GM19467 (cell line): Measurements from ENCODE around the gene SERHL2.
"Not testable (repeated sequence)": the region's sequence is repeated elsewhere in the genome, so short reads cannot be mapped to it uniquely, and the experiment has no call there.

Experiments used
- ATAC-seq: cut with Tn5 transposase; IDR thresholded peaks from one replicate; pipeline ENCODE4 v1.9.1; 2021; ENCODE audit warnings: mild to moderate bottlenecking, moderate library complexity; ENCODE audit not compliant: unreplicated experiment

SERHL2 gene

DNA sequence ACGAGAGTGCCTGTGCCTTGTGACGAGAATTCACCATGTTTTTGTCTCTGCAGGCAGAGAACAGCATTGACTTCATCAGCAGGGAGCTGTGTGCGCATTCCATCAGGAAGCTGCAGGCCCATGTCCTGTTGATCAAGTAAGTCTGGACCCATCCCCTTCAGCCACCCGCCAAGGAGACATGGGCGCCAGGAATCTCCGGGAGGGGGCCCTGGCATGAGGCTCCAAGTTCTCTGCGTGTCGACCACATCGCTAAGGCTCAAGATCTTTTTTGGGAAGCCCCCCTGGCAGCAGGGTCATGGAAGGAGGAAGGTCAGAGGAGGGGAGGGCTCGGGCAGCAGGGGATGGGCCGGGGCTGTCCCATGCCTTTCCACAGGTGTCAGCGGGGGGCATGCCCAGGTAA is 17.3 kb downstream of the SERHL2 start:
- not testable (repeated sequence) for ATAC-seq

DNA sequence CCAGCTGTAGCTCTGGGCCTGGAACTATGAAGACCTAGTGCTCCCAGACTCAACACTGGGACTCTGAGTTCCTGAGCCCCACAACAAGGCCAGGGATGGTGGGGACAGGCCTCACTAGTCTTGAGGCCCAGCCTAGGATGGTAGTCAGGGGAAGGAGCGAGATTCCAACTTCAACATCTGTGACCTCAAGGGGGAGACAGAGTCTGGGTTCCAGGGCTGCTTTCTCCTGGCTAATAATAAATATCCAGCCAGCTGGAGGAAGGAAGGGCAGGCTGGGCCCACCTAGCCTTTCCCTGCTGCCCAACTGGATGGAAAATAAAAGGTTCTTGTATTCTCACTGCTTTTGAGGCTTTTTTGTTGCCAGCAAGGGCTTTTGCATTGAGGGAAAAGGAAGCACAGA is 20.3 kb downstream of the SERHL2 start:
- ATAC-seq, result not testable (repeated sequence)

DNA sequence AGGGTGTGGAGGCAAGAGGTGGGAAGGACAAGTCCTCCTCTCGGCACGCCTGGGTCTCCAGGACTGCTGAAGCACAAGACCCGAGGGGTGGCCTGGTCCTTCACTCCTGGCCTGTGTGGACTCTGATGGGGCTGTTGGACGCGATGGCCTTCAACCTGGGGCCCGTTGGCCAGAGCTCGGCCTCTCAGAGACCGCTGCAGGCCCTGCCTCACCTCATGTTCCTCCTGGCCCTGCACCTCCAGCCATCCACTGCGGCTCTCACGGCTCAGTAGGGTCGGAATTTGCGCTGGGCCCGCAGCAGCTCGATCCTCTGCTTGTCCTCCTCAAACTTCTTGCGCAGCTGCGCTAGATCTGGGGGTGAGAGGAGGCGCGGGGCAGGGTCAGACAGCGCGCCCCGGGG is 20.7 kb downstream of the SERHL2 start:
- ATAC-seq, result not testable (repeated sequence)

DNA sequence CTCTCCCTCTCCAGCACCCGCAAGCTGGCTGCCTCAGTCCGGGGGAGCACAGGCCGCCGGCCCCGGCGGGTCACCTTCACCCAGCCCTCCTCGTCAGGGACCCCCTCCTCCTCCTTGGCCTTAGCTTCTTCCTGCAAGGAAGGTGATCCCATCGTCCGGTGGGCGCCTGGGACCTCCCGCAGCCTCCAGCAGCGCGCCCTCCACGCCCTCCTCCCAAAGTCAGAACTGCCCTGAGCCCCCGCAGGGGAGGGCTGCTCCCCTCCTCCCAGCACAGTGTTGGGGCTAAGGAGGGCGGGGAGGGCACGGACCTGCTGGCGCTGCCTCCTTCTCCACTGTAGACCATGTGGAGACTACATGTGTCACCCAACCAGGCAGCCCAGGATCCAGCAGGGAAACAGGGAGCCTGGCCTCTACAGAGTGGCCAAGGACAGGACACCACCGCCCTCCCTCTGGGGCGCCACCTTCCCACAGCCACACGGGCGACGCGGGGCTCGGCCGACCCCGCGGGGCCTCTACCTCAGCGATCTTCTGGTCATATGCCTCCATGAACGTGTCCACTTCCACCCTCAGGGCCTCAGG is 22.3 kb downstream of the SERHL2 start:
- ATAC-seq, result not testable (repeated sequence)

DNA sequence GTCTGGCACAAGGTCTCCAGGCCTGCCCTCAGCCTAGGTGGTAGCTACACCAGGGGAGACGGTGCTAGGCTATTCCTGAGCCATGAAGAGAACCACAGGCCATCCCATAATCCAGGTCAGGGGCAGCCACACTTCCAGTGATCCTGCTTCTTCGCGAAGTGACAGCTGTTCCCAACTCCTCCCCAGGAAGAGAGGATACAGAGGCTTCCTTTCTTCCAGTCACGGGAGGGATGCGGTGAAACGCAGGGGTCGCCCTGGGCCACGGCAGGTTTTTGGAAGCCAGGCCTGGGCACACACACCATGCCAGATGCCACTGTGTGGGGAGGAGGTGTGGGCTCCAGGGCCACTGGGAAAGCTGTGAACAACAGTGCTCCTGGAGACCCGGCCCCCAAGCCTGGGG is 23.4 kb downstream of the SERHL2 start:
- not testable (repeated sequence) for ATAC-seq

DNA sequence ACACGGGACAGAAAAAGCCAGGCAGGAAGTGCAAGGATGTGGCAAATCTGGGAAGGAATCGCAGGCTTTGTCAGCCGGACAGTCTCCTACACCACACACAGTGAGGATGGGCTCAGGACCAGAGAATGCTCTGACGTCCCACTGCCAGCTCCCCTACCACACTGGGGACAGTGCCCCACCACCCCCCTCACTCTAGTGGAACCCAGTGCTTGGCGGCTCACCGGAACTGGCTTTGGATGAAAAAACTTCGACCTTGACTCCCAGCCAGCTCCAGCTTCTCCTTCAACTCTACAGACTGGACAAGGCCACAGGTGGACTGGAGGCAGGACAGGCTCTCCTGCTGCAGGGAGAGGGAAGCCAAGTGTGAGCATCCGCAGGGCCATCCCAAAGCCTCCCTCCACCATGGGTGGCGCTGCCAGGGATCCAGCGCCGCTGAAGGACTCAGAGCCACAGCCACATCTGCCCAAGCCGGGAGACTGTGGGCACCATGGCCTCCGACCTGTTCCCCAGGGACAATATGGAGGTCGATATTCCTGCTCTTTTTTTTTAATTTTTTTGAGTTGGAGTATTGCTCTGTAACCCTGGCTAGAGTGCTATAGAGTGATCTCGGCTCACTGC is 24.0 kb downstream of the SERHL2 start:
- no peak for ATAC-seq

DNA sequence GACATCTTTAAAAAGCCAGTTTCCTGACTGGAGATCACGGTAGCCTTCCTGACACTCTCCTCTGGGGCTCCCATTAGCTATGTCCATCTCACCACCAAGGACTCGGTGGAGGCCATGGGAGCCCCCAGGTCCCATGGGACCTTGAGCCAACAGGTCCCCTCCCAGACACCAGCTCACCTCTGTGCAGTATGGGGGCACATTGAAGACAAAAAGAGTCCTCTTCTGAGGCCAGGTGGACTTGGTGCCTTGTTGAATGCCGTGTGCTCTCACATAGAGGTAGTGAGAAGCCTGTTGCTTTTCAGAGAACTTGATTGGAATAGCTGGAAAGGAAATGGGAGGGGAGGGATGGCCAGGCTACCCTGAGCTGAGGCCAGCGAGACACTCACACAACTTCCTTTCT is 26.3 kb downstream of the SERHL2 start:
- not testable (repeated sequence) for ATAC-seq

DNA sequence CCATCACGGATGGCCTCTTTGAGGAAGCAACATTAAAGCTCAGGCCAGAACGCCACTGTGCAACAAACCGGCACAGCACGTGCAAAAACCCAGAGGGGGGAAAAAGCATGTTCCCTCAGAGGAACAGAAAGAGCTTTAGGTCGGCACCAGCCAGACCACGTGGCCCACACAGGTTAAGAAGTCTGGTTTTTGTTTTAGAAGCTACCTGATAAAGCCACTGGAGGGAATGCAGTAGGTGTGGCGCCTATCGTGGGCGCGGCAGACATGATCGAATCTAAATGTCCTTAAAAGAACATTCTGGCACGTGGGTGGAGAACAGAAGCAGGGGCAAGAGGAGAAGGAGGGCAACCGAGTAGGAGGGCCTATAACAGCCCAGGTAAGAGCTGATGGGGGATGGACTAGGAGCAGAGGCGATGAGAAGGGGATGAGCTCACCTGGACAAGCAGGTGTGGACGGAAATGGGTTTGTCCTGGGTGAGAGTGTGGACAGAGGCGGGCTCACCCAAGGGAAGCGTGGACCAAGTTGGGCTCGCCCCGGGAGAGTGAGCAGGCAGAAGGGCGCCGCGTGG is 27.5 kb downstream of the SERHL2 start:
- ATAC-seq, result peak; percentile 18

DNA sequence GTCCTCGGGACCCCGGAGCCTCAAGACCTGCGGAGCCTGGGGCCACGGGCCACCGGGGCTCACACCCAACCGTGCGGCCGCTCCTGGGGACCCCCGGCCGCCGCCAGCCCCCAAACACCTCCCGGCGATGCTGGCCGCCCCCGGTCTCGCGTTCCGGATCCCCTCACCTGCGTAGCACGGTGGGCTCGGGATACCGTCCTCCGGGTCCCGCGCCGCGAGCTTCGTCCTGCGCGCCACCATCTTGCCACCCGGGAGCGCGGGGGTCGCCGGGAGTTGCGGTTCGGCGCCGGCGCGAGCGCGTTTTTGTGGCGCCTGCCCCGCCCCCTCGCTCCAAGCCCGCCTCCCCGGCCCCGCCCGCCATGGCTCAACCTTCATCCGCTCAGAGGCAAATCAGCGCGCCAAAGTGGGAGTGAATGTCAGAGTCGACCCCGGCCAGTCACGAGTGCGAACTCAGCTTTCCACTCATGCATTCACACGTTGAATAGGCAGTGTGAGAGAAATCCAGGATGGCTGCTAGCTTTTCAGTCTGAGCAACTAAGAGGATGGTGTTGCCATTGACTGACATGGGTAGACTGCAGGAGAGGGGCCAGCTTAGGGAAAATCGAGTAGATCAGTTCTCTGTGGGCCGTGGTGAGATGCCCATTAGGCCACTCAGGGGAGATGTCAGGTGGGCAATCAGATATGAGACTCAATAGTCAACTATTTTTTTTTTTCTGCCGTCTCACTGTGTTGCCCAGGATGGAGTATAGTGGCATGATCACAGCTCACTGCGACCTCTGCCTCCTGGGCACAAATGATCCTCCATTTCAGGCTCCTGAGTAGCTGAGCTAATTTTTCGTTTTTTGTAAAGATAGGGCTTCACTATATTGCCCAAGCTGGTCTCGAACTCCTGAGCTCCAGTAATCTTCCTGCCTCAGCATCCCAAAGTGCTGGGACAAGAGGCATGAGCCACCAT is 28.3 kb downstream of the SERHL2 start:
- peak; percentile 55 for ATAC-seq

DNA sequence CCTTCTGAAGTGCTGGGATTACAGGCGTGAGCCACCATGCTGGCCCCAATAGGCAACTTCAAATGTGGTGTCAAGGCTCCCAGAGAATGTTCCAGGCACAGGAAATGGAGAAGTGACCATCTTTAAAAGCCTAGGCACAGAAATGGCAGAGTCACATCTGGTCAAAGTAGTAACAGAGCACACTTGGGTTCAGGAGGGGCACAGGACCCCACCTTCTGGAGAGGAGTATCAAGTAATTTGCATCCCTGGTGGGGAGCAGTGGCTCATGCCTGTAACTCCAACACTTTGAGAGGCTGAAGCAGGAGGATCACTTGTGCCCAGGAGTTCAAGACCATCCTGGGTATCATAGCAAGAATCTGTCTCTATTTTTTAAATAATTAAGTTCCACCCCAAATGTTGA is 29.2 kb downstream of the SERHL2 start:
- no peak for ATAC-seq

DNA sequence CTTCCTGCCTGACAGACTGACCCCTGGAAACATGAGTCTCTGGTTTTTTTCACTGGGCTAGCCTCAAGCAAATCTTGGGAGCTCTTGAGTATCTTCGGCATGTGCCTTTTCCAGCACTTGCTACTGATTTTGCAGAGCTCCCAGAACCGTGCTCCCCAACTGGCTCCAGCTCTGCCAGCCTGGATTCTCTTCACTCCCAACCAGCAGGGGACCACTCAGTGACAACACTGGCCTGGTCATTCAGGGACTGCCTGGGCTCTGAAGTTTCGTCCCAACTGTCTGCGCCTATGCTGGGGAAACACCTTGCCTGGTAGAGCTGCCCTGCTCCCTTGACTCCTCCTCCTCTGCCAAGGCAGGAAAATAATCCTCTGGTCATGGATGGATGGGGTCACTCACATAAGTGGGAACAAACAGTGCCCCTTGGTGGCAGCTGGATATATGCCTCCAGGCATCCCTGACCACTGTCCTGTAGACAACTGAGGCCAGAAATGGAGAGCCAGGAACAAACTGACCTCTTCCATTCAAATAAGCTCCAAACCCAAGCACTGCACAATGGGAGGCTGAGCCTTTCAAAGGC is 30.7 kb downstream of the SERHL2 start:
- no peak for ATAC-seq

DNA sequence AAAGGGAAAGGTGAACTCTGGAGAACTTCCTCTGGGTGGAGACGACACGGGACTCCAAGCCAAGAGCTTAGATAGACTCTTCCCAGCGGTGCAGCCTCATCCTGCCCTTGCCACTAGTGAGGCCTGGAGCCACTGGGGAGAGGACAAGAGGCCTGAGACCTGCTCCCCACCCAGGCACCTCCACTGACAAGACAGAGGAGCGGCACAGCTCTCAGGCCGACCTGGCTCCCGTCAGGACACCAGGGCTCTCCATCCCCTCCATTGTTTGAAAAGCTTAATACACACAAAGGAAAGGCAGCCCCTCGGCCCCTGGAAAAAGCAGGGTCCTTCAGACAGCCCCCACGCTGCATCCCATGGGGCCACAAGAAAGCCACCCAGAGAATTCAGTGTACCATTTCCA is 31.3 kb downstream of the SERHL2 start:
- ATAC-seq, result no peak

DNA sequence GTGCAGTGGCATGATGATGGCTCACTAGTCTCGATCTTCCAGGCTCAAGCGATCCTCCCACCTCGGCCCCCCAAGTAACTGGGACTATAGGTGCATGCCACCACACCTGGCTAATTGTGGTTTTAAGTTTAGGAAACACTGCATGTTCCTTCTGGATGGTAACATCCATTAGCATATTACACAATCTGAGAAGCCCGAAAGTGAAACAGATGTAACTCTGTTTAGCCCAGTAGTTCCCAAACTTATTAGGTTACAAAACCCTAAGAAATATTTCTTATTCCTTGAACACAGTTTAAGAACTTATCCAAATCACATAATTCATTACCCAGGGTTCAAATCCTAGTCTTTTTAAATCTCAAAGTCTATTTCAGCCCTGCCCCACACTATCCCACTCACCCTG is 32.6 kb downstream of the SERHL2 start:
- no peak for ATAC-seq

DNA sequence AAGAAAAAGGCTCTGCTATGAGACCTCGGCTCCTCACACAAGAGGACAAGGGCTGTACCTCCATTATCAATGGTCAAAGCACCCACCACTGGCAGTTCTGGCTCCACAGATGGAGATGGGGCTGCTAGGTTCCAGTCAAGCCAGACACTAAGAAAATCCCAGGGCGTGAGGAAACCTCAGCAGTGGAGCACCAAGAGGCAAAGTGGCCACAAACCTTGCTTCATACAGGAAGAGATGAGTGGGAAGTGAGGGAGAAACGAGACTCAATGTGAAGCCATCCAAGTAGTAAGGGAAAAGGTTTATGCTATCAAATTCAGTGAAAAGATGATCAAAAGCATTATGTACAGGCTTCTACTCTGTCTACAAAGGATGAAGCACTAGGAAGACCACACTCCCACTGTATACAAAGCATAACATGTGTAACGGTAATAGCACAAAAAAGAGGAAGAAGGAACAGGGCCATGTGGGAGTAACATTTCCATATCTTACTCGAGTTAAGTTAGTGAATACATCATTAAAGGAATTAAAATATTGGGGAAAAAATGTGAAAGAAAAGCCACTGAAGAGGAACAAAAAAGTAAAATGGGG is 33.9 kb downstream of the SERHL2 start:
- ATAC-seq, result no peak

DNA sequence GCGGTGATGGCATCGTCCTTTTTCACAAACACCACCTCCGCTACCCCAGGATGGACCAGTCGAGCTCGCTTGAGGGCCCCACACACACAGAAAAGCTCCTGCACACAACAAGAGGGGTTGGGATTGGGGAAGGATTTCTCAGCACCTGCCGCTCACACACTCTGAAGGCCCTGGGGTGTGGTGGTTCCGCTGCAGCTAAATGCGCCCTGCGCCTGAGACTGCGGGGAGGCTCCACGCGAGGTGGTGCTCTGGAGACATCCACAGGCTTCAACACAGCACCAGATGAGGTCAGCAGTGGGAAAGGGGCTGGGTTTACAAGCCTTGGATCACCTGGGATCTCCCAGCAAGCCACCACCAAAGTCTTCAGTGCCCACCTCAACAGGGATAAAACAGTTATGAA is 38.2 kb downstream of the SERHL2 start:
- ATAC-seq, result no peak

DNA sequence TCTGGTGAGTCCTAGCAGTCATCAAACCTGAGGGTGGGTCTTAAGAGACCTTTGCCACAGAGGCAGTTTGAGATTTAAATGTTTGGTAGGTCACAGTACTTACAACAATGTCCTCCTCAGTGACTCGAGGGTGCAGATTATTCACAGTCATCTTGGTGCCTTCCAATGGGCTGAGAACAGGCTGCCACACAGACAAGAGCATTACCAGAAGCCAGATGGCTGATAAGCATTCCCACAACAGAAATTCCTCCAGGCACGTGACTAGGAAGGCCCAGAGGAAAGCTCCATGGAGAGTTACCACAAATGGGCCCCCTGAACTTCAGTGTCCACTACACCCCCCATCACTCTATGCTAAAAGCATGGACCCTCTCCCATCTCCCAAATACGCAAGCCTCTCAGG is 41.7 kb downstream of the SERHL2 start:
- ATAC-seq, result no peak

DNA sequence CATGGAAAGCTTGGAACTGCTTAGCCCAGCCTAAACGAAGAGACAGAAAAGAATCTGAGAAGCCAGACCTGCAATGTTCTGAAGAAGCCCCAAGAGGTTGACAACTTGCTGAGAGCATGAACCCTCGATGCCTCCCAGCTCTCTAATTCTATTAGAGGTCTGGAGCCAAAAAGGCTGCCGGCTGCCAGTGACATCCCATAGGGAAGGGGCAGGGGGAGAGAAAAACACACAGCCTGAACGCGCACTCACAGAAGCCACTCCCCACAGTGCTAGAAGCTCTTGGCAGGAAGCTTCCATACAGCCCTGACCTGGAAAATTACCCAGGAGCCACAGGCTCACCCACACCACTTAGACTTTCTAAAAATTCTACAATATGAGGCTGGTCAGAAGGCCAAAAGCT is 42.6 kb downstream of the SERHL2 start:
- ATAC-seq, result no peak

DNA sequence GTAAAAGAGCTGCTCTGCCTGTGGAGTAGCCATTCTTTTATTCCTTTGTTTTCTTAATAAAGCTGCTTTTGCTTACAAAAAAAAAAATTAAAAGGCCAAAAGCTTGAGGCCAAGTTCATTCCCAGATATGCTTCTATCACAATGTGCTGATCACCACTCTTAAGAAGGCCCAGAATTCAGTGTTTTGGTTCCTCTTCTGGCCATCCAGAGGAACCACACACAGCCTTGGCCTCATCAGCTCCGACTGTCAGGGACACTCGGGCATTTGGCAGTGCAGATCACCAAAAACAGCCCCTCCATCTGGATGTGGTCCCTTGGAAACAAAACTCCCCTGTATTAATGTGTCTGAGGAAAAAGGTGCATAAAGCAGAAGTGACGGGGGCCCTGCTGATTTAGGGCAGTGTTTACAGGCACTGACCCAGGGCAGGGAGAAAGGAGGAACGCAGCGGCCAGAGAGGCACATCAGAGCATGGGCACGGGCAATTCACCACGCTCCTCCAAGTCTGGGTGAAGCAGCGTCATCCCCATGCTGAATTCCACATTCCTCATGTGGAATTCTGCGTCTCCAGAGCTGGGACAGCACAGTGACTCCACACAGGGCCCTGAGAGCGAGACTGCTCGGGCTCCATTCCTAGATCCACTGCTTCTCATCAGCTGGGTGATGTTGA is 43.2 kb downstream of the SERHL2 start:
- no peak for ATAC-seq

DNA sequence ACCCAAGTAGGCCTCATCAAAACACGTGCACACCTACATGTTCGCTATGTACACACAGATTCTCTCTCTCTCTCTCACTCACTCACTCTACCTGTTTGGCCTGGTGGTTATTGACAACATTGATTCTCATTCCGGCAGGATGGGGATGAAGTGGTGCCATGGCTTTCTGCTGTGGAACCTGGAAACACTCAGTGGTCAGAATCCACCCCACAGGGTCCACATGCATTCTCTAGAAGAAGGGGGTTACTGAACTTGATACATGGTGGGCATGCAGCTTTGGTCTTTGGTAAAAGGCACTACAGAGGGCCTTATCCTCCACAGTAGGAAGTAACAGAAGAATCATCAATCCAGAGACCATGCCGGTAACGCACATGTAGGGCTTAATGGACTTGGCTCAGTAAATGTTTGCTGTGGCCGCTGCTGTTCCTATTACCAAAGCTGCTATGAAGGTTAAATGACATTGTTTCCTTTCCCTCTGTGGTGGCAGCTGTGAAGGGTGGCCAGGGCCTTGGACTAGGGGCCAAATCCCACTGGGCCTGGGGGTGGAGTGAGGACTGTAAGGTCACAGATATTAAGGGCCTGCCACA is 48.2 kb downstream of the SERHL2 start:
- ATAC-seq, result no peak

DNA sequence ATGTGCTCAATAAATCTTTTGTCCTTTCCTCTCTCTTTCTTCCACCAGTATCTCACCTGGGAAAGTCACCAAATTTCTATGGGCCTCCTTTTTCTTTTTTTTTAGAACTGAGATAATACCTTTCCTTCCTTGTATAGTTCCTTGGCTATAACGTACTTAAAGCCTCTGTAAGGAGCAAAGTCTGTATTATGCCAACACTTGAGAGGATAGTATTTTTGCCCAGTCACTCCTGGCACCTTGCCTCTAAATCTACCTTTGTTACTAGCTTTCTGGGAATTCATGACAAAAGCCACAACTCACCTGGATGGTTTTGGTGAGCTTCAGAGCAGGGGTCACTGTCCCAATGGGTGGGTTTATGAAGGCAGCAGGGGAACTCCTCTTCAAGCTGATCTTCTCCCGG is 48.7 kb downstream of the SERHL2 start:
- ATAC-seq, result no peak
